Stimulated activated CD8-positive, alpha-beta memory T cell treated with anti-CD3 and anti-CD28 coated beads, Interleukin-15, amount 100 ng/mL, for 48 hours (primary cell): ENCODE measurements around the gene CCL1.

ENCODE experiments used
- DNase-seq, 2 donors: peaks; one replicate each; pipeline ENCODE4 v3.0.0-alpha.2; 2020; ENCODE audit warnings: low read depth in 2 of 2

The CCL1 gene

GRCh38 chr17:34383216-34383615, 20.2 kb upstream of the CCL1 start:
- DNase-seq = no peak

- DNase-seq = peak; percentile 37 to 54
These were observed 19.6 kb upstream of the CCL1 start for GRCh38 chr17:34382621-34383124.

DNA sequence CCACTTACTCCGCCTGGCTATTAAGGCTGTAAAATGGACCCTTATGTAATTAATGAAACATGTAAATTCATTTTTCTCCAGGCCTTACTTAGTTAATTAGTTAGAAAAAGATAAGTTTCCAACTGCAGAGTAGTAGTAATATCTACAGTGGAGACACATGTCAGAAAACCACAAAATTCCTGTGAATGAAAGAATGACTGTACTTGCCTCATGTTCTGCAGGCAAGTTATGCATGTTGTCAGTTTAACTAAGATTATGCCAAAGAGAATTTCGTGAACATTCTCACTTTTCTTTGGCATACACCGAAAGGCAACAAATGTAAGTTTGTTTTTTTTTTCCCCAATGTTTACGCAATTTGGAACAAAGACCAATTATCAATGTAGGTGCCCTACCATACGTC, 16.8 kb upstream of the CCL1 start:
- no peak for DNase-seq

GRCh38 chr17:34378664-34379101, 15.7 kb upstream of the CCL1 start:
- DNase-seq = peak in 1 of 2 donors; percentile 10

DNA sequence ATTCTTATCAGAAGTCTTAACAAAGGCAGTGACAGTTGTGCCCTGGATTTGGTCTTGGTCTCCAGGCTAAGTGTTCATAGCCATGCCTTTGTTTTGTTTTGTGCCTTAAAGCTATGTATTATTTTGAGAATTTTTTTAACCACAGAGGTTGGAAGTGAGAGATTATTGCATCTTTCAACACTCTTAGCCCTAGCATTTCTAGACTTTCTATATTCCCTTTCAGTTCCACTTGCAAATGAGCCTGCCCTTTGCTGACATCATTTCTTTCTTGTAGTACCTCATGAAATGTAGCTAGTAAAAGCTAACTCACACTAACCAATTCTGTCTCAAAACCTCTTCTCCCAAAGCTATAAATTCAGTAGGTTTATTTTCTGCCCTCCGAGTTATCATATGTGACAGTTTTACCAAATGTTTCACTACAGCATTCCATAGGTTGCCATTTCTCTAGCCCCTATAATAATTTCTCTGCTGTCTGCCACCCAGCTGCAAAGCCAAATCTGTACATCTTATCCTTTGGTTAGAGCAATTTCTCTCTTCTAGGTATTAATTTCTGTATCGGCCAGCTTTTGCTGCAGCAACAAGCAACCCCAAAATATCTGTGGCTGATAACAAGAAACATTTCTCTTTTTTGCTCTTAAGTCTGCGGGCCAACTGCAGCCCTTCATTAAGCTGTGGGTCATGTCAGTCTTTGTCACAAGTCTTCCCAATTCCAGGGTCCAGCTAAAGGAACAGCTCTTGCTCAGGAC, 14.2 kb upstream of the CCL1 start:
- no peak for DNase-seq

DNA sequence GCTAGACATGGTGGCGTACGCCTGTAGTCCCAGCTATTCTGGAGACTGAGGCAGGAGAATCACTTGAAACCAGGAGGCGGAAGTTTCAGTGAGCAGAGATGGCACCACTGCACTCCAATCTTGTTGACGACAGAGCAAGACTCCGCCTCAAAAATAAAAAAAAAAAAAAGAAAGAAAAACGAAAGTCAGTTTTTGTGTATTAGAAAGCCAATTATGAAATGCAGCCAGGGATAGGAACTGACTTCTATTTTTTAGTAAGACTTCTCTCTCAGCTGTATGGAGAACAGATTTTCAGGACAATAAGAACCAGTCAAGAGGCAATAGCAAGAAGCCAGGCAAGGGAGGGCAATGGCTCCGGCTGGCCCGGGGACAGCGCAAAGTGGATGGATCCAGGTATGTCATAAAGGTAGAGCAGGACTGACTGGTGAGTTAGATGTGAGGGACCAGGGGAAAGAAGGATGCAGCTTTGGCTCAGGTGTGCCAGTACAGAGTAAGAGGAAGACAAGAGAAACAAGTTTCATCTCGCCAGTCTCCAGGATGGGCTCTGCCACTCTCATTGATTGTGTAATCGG, 12.5 kb upstream of the CCL1 start:
- no peak for DNase-seq

GRCh38 chr17:34374457-34374856, 11.4 kb upstream of the CCL1 start:
- no peak for DNase-seq

DNA sequence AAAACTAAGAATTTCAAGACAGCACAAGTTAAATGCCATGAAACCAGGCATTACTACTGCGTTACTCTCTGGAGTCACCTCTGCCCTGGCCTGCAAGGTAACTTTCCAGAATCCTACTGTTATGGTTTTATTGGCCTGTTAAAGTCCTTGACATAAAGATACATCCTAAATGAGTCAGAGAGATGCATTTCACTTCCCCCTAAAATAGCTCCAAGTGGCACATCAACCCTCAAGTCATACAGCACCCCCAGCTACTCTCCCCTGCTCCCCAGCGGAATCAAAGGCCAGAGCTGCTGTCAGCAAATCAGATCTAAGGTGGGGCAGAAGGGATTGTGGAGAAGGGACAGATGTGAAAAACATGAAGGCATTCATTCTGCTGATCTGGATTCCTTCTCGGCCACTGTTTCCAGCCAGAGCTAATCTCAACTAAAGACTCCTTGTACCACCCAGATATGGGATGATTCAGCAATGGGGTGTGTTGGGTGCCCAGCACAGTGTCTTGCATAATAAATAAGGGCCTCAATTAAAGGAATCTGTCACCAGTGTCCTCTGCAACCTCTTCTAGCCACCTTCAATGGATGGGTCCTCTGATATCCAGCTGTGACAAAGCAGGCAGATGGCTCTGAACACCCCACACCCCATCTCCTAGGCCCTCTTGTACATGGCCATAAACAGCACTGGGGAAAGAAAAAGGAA, 8.5 kb upstream of the CCL1 start:
- DNase-seq = no peak

DNA sequence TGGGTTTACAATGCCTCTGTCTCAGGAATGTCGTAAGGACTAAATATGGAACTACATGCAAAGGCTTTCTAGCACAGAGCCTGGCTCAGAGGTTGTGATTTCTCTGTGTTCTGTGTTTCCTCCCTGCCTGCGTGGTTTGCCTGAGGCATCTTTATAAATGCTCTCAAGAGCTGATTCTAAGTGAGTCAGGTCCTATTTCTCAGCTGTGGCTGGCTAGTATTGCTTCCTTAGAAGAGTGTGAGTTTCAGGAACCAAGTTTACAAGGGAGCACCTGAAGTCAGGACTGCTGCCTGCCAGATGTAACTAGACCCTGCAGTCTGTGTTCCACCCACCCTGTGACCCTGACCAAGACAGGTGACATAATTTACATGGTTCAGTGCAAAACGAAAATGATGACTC, 8.0 kb upstream of the CCL1 start:
- peak in 1 of 2 donors; percentile 8 for DNase-seq

GRCh38 chr17:34370376-34370996, 7.5 kb upstream of the CCL1 start:
- no peak for DNase-seq

DNA sequence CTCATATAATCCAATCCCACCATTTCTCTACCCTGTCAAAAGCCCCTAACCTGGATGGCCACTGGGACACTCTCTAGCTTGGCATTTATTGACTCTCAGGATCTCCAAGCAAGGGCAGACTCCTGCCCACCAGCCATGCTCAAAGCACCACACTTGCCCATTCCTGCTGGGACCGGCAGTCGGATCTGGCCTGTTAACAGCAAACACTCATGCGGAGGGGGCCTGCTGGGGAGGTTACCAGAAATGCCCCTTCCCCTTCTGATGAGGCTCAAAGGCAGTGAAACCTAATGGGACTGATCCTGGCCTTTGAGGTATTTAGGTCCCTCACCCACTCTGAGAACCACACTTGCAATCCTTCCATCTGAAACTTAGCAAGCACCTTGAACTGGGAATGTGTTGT, 6.5 kb upstream of the CCL1 start:
- no peak for DNase-seq

GRCh38 chr17:34368946-34369500, 6.0 kb upstream of the CCL1 start:
- no peak for DNase-seq

DNA sequence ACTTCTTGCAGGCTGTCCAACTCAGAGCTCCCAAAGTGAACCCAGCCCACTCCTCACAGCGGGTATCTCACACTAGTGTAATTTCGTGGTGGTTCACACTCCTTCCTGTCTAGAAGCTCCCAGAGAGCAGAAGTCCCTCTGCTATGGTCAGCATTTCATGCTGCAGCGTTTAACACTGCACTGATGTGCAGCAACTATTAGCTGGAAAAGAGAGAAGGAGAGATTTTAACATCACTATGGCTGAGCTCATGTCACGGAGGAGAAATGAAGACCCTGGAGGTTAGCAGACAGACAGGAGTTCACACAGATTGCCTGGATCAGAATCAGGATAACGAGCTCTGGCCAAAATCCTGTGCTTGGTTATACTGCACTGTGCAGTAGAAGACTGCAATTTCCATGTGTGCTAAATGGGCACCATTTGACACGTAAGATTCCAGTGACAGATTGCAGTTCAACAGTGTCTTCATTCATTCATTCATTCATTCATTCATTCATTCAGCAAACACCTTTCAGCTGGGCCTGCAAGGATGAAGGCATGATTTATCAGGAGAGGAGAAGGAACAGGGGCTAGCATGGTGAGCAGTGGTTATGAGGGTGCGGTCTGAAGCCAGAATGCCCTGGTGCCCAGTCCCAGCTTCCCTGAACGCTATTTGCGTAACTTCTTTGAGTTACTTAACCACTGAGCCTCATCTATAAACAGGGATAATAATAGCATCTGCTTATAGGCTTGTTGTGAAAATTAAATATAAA, 5.3 kb upstream of the CCL1 start:
- no peak for DNase-seq

GRCh38 chr17:34367486-34368195, 4.6 kb upstream of the CCL1 start:
- DNase-seq = no peak

GRCh38 chr17:34366529-34367107, 3.6 kb upstream of the CCL1 start:
- no peak for DNase-seq

DNA sequence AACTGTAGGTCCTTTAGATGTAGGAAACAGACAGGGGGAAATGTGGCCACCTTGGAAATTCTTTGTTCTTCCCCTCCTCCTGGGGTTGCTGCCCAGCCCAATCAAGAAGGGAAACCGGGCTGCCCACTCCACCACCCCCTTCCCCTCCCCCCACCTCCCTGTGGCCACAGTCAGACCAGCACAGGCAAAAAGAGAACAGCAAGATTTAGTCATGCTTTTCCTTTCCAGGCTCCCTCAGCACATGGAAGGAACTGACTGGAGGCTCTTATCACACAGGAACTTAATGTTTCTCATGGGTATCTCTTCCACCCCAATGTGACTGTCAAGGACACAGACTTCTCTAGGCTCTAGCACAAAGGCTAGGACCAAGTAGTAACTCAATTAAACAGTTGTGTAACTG, 3.0 kb upstream of the CCL1 start:
- no peak for DNase-seq

- DNase-seq = no peak
These were observed 2.3 kb upstream of the CCL1 start for GRCh38 chr17:34365340-34365739.

DNA sequence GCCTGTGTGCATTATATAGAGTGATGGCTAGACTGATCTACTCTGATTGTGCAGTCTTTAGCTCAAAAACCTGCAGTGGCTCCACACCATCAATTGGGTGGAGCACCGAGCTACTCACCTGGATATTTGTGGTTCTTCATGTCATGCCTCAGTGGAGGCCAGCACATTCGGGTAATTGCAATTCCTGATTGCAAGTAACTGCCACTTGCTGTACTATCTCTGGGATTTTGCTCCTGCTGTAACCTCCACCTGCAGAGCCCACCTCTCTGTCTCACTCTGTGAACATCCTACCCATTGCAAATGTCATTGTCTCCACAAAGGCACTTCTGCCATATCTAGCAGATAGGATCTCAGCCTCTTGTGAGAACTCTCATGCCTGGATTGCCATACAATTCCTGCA, 1.7 kb upstream of the CCL1 start:
- no peak for DNase-seq

DNA sequence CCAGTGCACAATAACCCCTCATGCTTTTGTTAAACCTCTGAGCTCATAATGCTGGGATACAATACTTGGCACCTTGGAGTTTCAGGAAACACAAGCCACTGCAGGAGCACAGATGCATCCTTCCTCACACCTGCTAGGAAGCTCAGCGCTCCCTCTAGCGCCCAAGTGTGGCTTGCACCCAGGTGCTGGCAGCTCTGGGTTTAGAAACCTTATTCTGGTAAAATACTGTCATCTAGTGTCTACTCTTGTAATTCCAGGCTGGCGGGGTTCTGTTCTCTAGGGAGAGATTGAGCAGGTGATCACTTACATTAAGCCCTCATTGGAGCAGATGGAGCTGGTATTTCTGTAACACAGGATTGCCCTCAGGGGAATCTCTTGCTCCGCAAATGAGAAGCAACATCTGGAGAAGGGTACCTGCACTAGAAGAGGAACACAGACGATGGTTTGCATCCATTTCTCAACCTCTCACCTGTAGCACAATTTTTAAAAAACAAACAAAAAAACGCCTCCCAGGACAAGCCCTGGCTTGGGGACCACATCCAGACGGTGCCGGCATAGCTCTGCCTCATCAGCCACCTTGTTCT, 1.5 kb downstream of the CCL1 start:
- peak; percentile 66 to 67 for DNase-seq
